C4-2B (cell line): ENCODE data around the gene IYD.

ENCODE experiments used
- H3K27ac ChIP-seq: fragments of 450-650 bp; 2 replicates; pipeline ENCODE4 v1.5.1; 2017
- CTCF ChIP-seq: fragments of 450-650 bp; conservative IDR thresholded peaks from 2 replicates; pipeline ENCODE4 v1.5.1; 2017; ENCODE audit warnings: mild to moderate bottlenecking
- ZFX ChIP-seq: fragments of 450-650 bp; IDR thresholded peaks from 2 replicates; pipeline ENCODE4 v1.6.1; 2017

IYD gene

GRCh38 chr6:150327117-150327774 is 41.6 kb upstream of the IYD start:
- TF ChIP-seq ZFX (no peak), CTCF (no peak)
- no peak overlapping the region for H3K27ac ChIP-seq

DNA sequence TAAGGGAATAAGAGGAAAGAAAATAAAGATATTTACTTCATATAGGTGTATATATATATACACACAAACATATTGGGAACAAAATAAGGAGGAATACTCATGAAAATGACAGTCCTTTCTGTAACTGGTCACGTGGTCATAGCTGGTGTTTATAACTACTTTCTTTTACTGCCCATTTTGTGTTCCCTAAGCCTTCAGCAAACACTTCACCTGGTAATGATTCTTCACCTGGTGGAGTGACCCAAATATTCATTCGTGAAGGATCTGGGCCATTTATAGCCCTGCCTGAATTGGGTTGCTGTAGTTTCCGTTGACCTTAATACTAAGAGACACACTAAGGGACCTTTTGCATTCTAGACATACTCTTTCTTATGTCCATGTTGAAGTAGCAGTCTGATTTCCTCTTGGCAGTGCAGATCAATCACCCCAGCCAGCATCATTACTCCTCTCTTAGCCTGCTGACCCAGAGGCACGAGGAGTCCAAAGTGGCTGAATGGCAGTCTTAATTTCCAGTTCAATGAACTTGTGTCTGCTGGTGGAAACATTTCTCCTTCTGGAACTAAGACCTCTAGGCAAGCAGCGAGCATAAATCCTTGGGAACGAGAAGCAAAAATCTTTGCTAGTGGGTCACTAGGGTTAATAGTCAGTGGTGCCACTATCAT is 39.9 kb upstream of the IYD start:
- TF ChIP-seq ZFX (no peak), CTCF (no peak)
- H3K27ac ChIP-seq: no peak overlapping the region

DNA sequence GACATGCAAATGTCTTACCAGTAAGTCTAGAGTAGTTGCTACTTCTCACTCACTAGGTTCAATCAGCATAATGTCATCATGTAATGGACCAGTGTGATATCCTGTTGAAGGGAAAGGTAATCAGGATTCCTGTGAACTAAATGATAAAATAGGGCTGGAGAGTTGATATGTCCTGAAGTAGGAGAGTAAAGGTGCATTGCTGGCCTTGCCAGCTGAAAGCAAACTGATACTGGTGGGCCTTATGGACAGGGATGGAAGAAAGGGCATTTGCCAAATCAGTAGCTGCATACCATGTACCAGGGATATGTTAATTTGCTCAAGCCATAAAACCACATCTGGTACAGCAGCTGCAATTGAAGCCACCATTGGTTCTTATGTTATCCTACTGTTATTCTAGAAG is 37.5 kb upstream of the IYD start:
- TF ChIP-seq ZFX: no peak
- no peak overlapping the region for H3K27ac ChIP-seq

DNA sequence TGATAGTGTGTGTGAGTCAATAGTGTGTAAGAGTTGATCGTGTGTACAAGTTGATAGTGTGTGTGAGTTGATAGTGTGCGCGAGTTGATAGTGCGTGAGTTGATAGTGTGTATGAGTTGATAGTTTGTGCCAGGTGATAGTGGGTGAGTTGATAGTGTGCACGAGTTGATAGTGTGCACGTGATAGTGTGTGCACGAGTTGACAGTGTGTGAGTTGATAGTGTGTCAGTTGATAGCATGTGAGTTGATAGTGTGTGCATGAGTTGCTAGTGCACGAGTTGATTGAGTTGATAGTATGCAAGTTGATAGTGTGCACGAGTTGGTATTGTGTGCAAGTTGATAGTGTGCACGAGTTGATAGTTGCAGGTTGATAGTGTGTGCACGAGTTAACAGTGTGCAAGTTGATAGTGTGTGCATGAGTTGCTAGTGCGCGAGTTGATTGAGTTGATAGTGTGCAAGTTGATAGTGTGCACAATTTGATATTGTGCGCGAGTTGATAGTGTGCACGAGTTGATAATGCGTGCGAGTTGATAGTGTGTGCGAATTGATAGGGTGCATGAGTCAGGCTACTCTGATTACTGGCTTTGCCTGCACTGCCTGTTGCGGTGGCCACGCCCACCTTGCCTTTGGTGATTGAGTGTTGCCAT is 35.8 kb upstream of the IYD start:
- TF ChIP-seq CTCF (no peak), ZFX (no peak)
- H3K27ac ChIP-seq: no peak overlapping the region

GRCh38 chr6:150333585-150333941 is 35.2 kb upstream of the IYD start:
- TF ChIP-seq CTCF: no peak
- no peak for TF ChIP-seq ZFX
- no peak overlapping the region for H3K27ac ChIP-seq

- no peak overlapping the region for H3K27ac ChIP-seq
- TF ChIP-seq CTCF: peak; percentile 84
- no peak for TF ChIP-seq ZFX
Observed at GRCh38 chr6:150334790-150335783, 33.7 kb upstream of the IYD start.

DNA sequence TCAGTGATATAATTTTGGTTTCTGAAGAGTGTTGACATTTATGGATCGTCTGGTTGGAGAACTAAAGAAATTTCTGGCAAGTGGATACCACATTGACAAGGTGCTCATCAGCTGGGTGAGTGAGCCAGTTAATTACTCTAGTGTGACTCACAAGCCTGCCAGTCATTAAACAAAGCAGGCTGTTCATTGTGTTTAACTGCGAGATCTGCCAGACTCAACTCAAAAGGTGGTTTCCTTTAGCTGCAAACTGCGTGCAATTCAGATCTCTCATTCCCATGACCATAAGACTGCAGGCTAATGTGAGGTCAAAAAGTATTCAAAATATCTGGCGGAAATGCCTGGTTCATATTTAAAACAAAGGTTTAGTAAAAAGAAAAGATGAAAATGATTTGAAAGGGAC is 32.5 kb upstream of the IYD start:
- H3K27ac ChIP-seq: no peak overlapping the region
- no peak for TF ChIP-seq CTCF
- TF ChIP-seq ZFX: no peak
